ENCODE measurements around the gene ABCC5. TPM values are rescaled to one million over a fixed set of nuclear protein-coding genes. Genes with fewer than 3 reads are reported as not detected.

ABCC5 gene
- total RNA-seq, 1 donor from 2014 or later: 7.2 TPM

DNA sequence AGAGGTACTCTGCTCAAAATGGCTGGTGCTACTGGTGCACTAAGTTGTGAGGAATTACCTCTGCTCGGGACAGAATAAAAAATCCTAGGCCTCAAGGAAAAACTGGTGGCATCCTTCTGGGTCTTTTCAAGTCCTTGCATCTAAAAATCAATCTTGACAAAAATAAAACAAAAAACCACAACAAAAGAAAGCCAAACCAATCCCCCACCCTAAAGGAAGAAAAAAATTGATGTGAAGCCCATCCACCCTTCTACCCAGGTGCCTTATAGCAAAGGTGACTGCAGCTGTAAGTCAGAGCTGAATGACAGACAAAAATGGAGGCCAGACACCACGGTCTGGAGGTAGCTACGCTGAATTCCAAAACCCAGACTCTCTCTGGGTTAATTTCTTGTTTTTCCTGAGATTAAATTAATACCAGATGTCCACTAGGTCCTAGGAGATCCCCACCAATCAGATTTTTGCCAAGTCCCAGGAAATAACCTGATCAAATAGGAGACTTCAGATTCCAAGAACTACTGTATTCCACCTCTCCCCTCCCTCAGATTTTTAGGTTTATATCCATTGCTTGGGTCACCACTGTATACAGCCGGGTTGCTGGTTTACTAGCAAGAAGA is 33.5 kb downstream of the ABCC5 start:
- DNase-seq (ENCODE audit: low spot score) (no peak), ATAC-seq (no peak)

DNA sequence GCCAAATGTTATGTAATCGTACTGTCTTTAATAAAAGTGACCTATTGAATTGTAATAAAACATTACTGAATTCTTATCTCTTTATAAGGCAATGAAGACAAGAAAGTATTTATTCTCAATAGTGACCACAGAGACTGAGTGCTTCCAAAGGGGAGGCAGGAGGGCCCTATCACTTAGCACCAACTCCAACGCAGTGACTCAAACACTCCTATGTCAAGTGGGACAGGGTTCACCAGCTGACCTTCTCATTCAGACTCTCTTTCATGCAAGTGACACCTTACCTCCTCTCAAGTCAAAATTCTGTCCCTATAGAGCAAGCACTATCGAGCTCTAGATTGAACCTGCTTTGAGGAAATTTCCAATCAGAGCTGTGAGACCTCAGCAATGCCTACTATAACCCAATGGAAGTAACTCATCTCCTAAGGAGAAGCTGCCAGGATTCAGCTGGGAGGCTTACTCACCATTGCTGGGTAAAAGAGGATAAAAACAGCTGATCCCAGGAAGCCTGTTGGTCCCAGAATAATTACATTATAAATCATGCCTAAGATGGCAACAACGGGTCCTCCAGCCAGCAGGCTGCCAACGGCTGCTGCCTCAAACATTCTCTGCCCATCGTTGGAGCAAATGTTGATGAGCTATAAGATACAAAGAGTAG is 35.6 kb downstream of the ABCC5 start:
- ATAC-seq: no peak
- DNase-seq (ENCODE audit: low spot score): no peak

DNA sequence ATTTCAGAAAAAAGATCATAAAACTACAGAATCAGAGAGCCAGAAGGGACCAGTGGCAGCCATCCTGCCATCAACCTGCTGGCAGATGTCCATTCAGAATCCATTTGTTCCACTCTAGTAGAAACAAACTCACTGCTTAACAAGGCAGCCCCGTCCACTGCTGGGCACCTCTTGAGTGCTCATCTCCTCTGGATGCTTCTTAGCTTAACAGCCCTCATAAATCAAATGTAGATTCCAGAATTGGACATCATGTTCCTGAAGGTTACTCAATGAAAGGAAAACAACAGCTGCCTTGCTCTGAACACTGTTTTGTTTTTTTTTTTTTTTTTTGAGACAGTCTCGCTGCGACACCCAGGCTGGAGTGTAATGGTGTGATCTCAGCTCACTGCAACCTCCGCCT is 37.3 kb downstream of the ABCC5 start:
- DNase-seq (ENCODE audit: low spot score) (no peak), ATAC-seq (no peak)

DNA sequence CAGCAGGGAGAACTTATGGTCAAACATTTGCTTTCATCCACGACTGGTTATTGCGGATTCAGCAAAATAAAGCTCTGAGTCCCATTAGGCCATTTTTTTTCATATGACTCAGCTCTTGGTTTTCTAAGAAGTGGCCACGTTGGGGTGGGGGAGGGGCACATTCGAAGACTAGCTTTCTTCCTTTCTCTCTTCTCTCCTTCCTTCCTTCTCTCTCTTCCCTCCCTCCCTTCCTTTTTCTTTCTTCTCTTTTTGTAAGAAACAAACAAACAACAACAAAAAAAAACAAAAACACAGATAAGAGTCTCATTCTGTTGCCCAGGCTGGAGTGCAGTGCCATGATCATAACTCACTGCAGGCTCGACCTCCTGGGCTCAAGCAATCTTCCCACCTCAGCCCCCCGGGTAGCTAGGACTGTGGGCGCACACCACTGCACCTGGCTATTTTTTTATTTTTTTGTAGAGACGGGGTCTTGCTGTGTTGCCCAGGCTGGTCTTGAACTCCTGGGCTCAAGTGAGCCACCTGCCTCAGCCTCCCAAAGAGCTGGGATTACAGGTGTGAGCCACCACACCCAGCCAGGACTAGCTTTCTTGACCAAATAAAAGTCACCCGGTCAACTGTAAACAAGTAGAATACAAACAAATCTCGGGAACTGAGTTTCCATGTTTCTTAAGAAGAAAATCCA is 41.6 kb downstream of the ABCC5 start:
- ATAC-seq: no peak
- no peak for DNase-seq (ENCODE audit: low spot score)

DNA sequence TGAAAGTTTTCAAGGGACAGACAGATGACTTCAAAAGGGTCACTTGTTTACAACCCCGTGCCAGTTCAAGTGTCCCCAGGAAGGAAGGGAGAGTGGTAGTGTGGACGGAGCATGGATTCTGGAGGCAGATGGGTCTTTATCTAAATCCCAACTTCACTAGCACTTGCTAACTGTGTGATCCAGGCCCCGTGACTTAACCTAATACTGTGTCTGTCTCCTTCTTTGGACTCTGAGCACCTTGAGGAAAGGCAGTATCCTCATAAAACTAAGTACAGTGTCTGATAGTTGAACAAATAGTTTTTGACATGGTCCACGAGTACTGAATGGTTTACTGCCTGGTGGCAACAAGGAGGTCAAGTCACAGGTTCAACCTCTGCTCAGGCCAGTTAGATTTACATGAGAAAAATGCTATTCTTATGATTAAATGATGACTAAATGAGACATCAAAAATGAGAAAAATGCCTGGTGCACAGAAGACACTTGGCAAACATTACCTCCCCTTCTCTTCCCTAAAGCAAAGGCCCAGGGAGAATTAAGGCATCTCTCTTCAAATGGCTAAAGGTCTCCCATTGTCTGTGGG is 48.9 kb downstream of the ABCC5 start:
- ATAC-seq: no peak
- no peak for DNase-seq (ENCODE audit: low spot score)

DNA sequence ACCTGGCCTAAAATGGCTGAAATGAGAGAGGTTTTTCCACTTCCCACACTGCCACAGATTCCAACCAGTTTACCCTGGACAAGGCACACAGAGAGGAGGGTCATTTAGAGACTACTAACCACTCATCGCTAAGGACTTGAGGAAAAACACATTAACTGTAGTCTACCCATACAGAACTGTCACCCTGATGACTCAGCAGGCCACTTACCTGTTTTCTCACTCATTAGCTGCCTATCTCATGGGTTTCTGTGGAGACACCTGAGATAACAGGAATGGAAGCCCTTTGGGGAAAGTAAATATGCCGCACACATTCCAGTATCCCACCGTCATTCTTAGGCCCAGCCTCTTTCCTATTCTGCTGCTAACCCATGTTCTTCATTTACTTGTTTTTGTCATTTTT is 50.0 kb downstream of the ABCC5 start:
- DNase-seq (ENCODE audit: low spot score): no peak
- ATAC-seq: no peak

DNA sequence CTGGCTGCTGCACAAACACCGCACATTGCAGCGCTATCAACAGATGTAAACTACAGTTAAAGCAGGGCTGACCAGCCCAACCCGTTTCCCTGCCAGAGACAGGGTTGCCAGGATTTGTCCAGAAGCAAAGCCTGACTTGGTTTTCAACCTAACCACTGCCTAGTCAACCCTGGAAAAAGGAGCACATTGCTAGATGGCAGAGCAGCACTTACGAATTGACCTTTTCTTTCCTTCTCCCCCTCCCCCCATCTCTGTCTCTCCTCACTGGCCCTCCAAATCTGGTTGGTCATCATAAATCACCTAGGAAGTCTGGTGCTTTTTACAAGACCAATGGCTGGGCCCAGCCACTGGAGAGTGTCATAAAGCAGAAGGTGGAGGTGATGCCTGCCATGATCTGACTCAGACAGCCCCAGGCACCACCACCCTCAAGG is 51.3 kb downstream of the ABCC5 start:
- ATAC-seq (no peak), DNase-seq (ENCODE audit: low spot score) (no peak)

DNA sequence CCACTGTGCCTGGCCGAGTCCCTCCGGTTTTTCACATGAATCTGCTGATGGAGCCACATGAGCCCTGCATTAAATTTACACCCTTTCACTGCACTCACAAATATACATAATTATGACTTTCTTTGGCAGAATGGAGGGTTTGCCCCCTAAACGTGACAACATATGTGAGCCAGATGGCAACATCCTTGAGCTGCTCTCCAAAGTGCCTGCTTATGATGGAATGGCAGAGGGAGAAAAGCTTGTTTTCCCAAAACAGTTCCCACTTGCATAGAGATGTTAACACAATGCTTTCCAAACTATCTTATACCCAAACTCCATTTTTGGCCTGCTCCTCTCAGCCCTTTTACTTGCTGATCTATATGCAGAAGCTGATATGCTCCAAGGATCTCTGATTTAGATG is 54.9 kb downstream of the ABCC5 start:
- ATAC-seq (no peak), DNase-seq (ENCODE audit: low spot score) (no peak)

DNA sequence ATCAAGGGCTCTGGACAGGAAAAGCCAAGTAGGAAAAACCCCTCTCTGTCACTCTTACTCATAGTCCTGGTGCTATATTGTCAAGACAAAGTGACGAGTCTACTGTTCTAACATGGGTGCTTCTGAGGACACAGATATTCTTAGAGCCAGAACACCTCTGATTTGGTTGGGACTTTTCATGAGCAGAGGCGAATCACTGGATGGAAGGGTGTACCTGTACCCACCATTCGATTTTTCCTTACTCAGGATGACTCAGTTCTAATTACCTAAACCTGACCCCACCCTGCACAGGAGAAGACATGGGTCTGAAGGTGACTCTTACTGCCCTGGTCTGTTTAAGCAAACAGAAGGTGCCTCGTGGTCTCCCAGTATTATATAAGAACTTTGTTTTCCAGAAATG is 58.5 kb downstream of the ABCC5 start:
- no peak for ATAC-seq
- DNase-seq (ENCODE audit: low spot score): no peak

DNA sequence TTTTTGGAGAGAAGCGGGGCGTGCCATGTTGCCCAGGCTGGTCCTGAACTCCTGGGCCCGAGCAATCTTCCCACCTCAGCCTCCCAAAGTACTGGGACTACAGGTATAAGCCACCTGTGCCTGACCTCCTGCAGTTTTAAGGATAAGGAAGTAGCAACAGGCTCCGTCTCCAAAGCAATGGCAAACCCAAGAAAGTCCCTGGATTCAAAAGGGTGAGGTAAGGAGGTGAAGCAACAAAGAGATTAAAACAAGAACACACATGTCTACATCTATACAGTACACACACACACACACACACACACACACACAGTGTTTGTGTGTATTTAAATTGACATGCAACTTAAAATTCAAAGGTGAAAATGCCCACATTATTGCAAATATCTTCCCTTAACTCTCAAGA is 58.9 kb downstream of the ABCC5 start:
- no peak for ATAC-seq

DNA sequence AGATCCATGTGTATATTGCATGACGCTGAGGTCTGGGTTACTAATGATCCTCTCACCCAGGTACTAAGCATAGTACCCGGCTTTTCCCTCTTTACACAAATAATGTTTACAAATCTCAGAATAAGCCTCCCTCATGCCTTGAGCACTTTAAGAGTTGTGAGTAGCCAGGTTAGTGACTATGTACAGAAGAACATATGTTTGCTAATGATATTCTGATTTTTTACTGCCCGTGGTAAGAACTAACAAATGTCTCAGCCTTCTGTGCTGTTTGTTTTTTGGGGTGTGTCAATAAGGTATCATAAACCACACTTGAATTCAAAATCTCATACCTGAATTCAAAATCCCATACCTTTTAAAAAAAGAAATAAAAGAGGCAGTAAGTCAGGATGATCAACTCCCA is 59.5 kb downstream of the ABCC5 start:
- DNase-seq (ENCODE audit: low spot score) (no peak), ATAC-seq (no peak)

More for the DNA sequence above, 58.9 kb downstream of the ABCC5 start:
- no peak for DNase-seq (ENCODE audit: low spot score)

DNA sequence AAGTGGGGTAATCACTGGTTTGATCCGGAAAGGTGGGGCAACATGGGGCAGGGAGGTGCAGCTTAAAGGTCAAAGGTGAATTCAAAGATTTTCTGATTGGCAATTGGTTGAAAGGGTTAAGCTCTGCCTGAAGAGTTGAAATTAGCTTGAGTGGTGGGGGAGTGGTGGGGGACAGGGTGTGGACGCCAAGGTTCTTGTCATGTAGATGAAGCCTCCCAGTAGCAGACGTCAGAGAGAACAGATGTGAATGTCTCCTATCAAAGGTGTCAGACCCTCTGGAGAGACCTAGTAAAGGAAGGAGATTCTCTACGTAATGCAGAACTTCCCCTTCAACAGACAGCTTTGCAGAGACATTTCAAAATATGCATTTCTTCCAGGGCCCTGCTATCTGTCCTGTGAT is 62.8 kb downstream of the ABCC5 start:
- no peak for ATAC-seq

DNA sequence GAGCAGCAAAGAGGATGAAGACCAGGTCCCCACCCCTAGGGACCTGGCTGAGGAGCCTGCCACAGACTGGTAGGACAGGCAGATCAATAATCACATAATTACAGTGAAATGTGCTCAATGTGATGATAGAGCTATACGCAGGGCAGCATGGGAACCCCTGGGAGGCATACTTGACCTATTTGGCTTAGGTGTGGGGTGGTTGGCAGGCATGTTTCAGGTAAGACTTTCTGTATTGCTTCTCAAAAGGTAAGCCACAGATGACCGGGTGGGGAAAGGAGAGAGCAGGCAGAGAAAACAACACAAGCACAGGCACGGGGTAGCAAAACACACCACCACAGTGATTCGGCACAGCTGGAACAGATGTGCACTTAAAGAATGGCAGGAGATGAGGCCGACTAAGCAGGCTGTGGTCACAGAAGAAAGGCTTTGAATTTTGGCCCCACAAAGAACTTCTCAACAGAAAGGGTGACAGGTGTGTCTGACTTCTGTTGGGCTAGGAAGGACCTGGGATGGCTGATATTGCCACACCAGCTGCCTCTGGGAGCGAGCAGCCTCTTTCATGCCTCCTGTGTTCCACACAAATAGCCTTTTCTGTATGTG is 64.1 kb downstream of the ABCC5 start:
- no peak for ATAC-seq
- DNase-seq (ENCODE audit: low spot score): no peak

More for the DNA sequence above, 62.8 kb downstream of the ABCC5 start:
- DNase-seq (ENCODE audit: low spot score): no peak

DNA sequence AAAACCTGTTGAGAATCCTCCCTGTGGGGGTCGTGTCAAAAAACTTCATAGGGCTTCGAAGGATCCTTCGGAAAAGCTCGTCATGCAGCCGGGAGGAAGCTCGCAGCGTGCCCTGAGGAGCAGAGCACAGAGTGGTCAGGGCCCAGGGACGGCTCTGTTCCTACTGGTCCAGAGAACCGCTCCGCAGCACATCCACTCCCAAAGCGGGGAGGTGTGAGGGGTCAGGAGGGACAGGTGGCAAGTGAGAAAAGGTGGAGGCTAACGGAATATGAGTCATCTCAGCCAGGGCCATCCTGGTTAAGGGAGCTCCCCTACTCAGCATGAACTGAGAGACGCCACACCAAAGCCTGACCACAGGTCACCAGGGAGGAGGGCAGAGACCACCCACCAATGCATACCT is 66.2 kb downstream of the ABCC5 start:
- no peak for ATAC-seq

DNA sequence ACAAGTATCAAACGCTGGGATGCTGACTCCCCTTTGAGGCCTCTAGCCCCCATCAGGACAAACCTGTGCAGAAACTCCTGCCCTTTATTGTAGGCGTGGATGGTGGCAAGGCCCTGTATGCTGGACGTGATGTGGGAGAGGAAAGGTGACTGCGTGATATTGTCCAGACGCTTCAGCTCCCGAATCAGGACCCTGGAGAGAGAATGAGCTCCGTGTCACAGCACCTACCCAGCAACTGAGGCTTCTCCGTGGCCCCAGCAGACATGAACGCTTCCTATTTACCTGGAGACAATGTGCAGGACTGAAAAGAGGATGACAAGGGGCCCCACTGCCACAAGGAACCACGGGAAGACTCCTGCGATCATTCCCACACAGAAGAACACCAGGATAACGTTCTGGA is 68.0 kb downstream of the ABCC5 start:
- ATAC-seq: no peak

More for the DNA sequence above, 66.2 kb downstream of the ABCC5 start:
- no peak for DNase-seq (ENCODE audit: low spot score)

DNA sequence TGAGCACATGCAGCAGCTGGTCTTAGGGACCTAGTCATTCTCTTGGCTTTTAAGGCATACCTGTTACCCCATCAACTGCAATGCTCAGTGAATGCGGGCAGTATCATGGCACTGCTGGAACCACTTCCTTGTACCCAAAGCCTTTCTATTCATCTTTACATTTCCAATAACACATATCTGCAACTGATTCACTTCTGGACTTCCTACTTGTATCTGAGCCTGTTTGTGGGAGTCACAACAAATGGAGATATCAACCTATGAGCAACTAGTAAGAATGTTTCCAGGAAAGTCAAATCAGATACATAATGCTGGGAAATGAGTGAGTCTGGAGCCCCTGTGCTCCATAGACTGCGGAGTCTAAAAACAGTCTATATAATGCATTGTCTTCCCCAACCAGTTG is 71.6 kb downstream of the ABCC5 start:
- no peak for DNase-seq (ENCODE audit: low spot score)

More for the DNA sequence above, 68.0 kb downstream of the ABCC5 start:
- DNase-seq (ENCODE audit: low spot score): no peak

DNA sequence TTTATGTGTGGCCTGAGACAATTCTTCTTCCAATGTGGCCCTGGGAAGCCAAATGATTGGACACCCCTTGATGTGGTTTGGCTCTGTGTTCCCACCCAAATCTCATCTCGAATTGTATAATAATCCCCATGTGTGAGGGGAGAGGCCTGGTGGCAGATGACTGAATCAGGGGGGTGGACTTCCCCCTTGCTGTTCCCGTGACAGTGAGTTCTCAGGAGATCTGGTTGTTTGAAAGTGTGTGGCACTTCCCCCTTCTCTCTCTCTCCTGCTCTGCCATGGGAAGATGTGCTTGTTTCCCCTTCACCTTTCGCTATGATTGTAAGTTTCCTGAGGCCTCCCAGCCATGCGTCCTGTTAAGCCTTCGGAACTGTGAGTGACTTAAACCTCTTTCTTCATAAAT is 72.9 kb downstream of the ABCC5 start:
- ATAC-seq: no peak
- no peak for DNase-seq (ENCODE audit: low spot score)

More for the DNA sequence above, 71.6 kb downstream of the ABCC5 start:
- no peak for ATAC-seq

DNA sequence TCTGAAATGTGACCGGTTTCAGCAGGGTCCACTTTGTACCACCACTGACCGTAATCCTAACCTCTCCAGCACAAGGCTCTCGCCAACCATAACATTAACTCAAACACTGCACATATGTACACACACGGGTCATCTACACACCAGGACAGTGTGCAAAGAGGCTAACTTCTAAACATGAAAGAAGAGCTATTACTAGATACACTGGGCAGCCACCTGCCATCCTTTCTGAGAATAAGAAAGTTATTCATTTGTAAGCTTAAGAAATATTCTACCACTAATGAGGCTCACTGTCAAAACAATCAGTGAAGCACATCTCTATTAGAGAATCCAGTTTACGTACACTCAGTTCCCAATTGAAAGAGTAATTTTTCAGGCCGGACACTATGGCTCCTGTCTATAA is 73.9 kb downstream of the ABCC5 start:
- ATAC-seq: no peak
- DNase-seq (ENCODE audit: low spot score): no peak

DNA sequence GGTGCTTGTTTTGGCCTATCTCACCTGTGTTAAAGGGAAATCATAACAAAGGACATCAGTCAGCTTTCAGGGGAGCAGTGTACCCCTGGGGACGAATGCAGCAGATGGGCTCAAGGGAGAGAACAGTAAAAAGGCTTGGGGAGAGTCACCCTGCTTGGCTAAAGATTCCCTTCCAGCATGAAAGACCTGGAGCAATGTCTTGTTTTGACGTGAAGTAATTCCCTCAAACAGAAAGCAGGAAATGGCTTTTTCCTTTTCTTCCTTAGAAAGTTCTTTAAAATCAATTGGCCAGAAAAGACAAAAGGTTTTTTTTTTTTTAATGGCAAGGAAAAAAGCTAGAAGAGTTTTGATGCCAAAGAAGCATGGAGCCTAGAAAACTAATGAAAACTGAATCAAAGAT is 76.5 kb downstream of the ABCC5 start:
- DNase-seq (ENCODE audit: low spot score) (no peak), ATAC-seq (no peak)

DNA sequence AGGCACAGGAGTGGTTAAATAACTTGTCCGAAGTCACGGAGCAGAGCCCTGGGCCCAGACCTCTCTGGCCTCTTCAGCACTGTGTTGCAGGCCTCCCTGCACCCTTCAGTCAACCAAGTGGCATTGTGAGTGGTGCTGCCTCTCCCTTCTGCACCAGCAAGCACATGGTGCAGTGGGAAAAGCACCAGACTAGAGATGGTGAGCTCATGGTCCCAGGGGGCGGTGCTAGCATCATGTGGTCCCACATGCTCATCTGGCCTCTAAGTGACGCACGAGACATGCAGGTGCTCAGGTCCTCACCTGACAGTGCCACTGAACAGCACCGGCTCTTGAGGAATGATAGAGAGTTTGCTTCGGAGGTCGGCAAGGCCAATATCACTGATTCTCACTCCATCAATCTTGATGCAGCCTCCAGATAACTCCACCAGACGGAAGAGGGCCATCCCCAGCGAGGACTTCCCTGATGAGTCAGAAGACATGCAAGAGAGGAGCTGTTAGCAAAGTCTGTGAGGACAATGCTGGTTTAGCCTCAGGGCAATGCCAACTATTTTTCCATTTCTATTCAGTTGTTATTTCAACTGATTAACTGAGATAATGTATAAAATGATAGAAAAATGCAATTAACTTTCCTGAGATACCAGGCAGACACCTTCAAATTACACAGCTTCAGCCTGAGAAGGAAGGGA is 79.9 kb downstream of the ABCC5 start:
- ATAC-seq (no peak), DNase-seq (ENCODE audit: low spot score) (no peak)

DNA sequence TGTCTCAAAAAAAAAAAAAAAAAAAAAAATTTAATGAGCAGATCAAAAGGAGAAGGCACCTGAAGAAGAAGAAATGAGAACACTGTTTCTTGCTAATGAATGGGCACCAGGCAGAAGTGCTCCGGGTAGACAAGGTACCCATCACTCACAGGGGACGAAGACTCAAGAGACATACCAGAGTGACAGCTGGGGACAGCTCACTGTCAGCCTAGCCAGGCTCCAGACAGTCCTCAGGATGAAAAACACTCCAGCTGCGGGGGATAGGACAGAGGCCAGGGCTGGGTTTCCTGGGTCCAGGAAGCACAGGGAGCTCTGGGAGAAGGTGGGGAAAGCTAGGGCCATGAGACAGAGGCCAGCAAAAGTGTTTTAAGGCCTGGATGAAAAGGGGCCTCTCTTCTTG is 84.5 kb downstream of the ABCC5 start:
- no peak for ATAC-seq
- DNase-seq (ENCODE audit: low spot score): no peak
